BJ (cell line): ENCODE results near the gene CACNG3. TPM values are rescaled to one million over a fixed set of nuclear protein-coding genes. Genes with fewer than 3 reads are reported as not detected.

Experiments
- CTCF ChIA-PET: fragments of 350-600 bp; formaldehyde crosslinking; extraction: SDS; loops from one replicate; lab custom pipeline; 2021; ENCODE audit warnings: antibody characterized with exemption, inconsistent platforms; lab: Yijun Ruan, JAX
- POLR2A ChIA-PET: fragments of 300-600 bp; sonication (Branson Sonifier 250); formaldehyde crosslinking; extraction: SDS; loops from one replicate; lab custom pipeline; 2021; ENCODE audit warnings: antibody characterized with exemption; lab: Charles Lee
- DNase-seq: peaks from one replicate; pipeline ENCODE4 v3.0.0-alpha.2; 2011; ENCODE audit warnings: low read depth
- H3K27me3 ChIP-seq: 2 replicates; pipeline ENCODE4 v1.6.0; 2011; ENCODE audit warnings: low read length; ENCODE audit not compliant: control insufficient read depth, insufficient read depth
- H3K36me3 ChIP-seq: 2 replicates; pipeline ENCODE4 v1.5.1; 2011; ENCODE audit warnings: low read length; ENCODE audit not compliant: control insufficient read depth, insufficient read depth
- H3K4me3 ChIP-seq: 2 replicates; pipeline ENCODE4 v1.5.1; 2011; ENCODE audit warnings: low read depth, mild to moderate bottlenecking, control low read depth, low read length
- polyA plus RNA-seq: library from polyadenylated mRNA; depleted of rRNA; stranded (reverse); fragments of >200 nt; gene quantifications from 2 replicates; pipeline ENCODE4 v1.2.3, GENCODE V29; 2011
- TF ChIP-seq, protein P1 (sequence below): IDR thresholded peaks from 2 replicates; pipeline ENCODE4 v1.5.1; 2011; ENCODE audit warnings: low read depth, mild to moderate bottlenecking, control low read depth, inconsistent platforms, low read length, moderate library complexity; ENCODE audit not compliant: insufficient read depth

CACNG3 gene
- polyA plus RNA-seq, 1 experiment = not detected

DNA sequence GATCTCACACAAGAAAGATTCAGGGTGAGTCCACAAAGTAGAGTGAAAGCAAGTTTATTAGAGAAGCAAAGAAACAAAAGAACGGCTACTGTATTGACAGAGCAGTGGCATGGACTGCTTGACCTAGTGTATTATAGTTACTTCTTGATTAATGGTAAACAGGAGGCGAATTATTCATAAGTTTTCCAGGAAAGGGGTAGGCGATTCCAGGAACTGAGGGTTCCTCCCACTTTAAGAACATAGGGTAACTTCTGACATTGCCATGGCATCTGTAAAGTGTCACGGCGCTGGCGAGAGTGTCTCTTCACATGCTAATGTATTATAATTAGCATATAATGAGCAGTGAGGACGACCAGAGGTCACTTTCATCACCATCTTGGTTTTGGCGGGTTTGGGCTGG, 93.2 kb downstream of the CACNG3 start:
- no peaks in the 10 kb centered on the region for H3K36me3 ChIP-seq
- no peak for DNase-seq
- CTCF ChIA-PET = no interaction called here
- TF ChIP-seq, protein P1, sequence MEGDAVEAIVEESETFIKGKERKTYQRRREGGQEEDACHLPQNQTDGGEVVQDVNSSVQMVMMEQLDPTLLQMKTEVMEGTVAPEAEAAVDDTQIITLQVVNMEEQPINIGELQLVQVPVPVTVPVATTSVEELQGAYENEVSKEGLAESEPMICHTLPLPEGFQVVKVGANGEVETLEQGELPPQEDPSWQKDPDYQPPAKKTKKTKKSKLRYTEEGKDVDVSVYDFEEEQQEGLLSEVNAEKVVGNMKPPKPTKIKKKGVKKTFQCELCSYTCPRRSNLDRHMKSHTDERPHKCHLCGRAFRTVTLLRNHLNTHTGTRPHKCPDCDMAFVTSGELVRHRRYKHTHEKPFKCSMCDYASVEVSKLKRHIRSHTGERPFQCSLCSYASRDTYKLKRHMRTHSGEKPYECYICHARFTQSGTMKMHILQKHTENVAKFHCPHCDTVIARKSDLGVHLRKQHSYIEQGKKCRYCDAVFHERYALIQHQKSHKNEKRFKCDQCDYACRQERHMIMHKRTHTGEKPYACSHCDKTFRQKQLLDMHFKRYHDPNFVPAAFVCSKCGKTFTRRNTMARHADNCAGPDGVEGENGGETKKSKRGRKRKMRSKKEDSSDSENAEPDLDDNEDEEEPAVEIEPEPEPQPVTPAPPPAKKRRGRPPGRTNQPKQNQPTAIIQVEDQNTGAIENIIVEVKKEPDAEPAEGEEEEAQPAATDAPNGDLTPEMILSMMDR = no peak
- no peak overlapping the region for H3K4me3 ChIP-seq
- POLR2A ChIA-PET = no interaction called here
- H3K27me3 ChIP-seq = no peaks in the 10 kb centered on the region

DNA sequence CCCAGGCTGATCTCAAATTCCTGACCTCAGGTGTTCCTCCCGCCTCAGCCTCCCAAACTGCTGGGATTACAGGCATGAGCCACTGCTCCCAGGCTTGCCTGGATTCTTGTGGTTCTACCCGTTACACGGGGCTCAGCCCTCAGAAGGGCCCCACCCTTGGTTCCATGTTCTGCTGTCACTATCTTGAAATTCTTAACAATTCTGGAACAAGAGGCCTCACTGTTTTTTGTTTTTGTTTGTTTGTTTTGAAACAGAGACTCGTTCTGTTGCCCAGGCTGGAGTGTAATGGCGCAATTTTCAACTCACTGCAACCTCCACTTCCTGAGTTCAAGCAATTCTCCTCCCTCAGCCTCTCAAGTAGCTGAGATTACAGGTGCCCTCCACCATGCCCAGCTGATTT, 96.6 kb downstream of the CACNG3 start:
- no peak for DNase-seq
- CTCF ChIA-PET = interaction anchor here (0.6 kb wide), 1 partner anchor 73 kb away, joined by 3 read pairs; no protein-coding TSS in a partner anchor
- POLR2A ChIA-PET = no interaction called here
- H3K36me3 ChIP-seq = no peaks in the 10 kb centered on the region
- no peak overlapping the region for H3K4me3 ChIP-seq
- no peaks in the 10 kb centered on the region for H3K27me3 ChIP-seq
- TF ChIP-seq, protein P1 = no peak

DNA sequence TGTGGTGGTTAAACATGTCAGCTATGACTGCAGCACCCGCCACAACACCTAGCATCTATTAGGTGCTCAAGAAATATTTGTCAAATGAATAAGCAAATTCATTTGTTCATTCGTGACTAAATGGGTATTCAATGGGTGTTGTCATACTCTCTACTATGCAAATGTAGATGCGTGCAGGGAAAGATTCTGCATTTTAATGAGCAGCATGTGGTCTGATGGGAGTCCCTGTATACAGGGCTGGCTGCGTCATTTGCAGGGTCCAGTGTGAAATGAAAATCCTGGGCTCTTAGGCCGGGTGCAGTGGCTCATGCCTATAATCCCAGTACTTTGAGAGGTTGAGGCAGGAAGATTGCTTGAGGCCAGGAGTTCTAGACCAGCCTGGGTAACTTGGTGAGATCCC, 97.5 kb downstream of the CACNG3 start:
- no peak for DNase-seq
- Histone ChIP-seq H3K27me3 (no peaks in the 10 kb centered on the region), H3K4me3 (no peak overlapping the region), H3K36me3 (no peaks in the 10 kb centered on the region)
- CTCF ChIA-PET = interaction anchor here (0.6 kb wide), 1 partner anchor 74 kb away, joined by 3 read pairs; no protein-coding TSS in a partner anchor
- POLR2A ChIA-PET = no interaction called here
- TF ChIP-seq, protein P1 = no peak

DNA sequence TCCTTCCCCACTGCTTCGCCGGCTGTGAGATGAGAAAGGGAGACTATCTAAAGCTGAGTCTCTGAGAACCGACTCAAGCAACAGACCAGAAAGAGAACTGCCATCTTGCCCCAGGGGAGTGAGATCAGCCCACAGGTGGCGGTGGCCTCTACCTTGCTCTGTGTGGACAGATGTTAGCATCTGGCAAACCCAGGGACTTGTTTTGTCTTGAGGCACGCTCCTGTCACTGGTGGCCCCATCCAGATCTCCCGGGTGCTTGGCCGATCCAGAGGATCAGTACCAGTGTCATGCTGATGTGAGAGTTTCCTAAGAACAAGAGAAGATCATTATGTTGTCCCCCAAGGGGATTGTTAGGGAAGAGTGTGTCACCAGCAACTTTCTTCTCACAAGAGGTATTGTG, 101.4 kb downstream of the CACNG3 start:
- H3K36me3 ChIP-seq = no peaks in the 10 kb centered on the region
- no peak for DNase-seq
- no peaks in the 10 kb centered on the region for H3K27me3 ChIP-seq
- ChIA-PET CTCF (no interaction called here), POLR2A (no interaction called here)
- no peak overlapping the region for H3K4me3 ChIP-seq
- TF ChIP-seq, protein P1 = no peak

DNA sequence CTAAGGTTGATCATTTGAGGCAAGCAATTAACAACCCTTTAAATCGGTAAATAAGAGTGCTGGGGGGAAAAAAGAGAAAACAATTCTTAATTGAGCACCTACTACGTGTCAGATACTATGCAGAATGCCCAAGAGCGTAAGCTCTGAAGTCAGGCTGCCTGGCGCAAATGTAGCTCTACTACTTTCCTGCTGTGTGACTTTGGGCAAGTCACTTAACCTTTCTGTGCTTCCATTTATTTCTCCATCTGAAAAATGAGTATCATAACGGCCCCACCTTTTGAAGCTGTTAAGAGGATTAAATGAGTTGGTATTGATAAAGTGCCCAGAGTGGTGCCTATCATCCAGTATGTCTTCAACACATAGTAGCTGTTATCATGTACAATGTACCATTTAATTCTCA, 102.0 kb downstream of the CACNG3 start:
- ChIA-PET POLR2A (no interaction called here), CTCF (no interaction called here)
- TF ChIP-seq, protein P1 = no peak
- no peak for DNase-seq
- no peaks in the 10 kb centered on the region for H3K36me3 ChIP-seq
- H3K27me3 ChIP-seq = no peaks in the 10 kb centered on the region
- H3K4me3 ChIP-seq = no peak overlapping the region
